Spinal cord (tissue), 10 donors: ENCODE data around the gene BLVRA. TPM values are rescaled to one million over a fixed set of nuclear protein-coding genes. Genes with fewer than 3 reads are reported as not detected.
A peak's percentile ranks its signal among the peaks of the same experiment; 100 is the strongest.
"Not testable (repeated sequence)": the region's sequence is repeated elsewhere in the genome, so short reads cannot be mapped to it uniquely, and the experiment has no call there.

Experiments used
- DNase-seq, 6 donors: peaks; one replicate each; pipeline versions ENCODE4 v3.0.0 to v3.0.0-alpha.2; 2013 to 2015; ENCODE audit warnings: low spot score in 6 of 6, low read depth in 4 of 6
- H3K27ac ChIP-seq: one replicate; pipeline ENCODE4 v1.5.1; 2013; ENCODE audit warnings: low read depth, low read length, control low read depth
- H3K27me3 ChIP-seq: one replicate; pipeline ENCODE4 v1.6.1; 2013; ENCODE audit warnings: low read length; ENCODE audit not compliant: control insufficient read depth, insufficient read depth
- H3K36me3 ChIP-seq: one replicate; pipeline ENCODE4 v1.6.1; 2013; ENCODE audit warnings: low read length; ENCODE audit not compliant: control insufficient read depth, insufficient read depth
- H3K4me1 ChIP-seq: one replicate; pipeline ENCODE4 v1.6.1; 2013; ENCODE audit warnings: low read length; ENCODE audit not compliant: control insufficient read depth, insufficient read depth
- H3K4me3 ChIP-seq: one replicate; pipeline ENCODE4 v1.5.1; 2013; ENCODE audit warnings: low read depth, low read length, control low read depth
- H3K9me3 ChIP-seq: one replicate; pipeline ENCODE4 v1.6.1; 2013; ENCODE audit warnings: low read length; ENCODE audit not compliant: control insufficient read depth, insufficient read depth
- WGBS: methylation state at CpG from one replicate; pipeline ENCODE4 v1.1.5; 2013; ENCODE audit warnings: missing lambda C conversion rate; ENCODE audit not compliant: insufficient coverage; 5-methylcytosine and 5-hydroxymethylcytosine counted together
- long read RNA-seq, 4 donors: transcript quantifications; one replicate each; lab custom pipeline, GENCODE V29; 2026
- polyA plus RNA-seq, 2 donors: library from polyadenylated mRNA; unstranded; fragments of 120-200 nt; gene quantifications; one replicate each; pipeline ENCODE4 v1.2.1, GENCODE V29; 2013; ENCODE audit not compliant: insufficient read length in 2 of 2
- total RNA-seq, 2 donors: library from RNA; depleted of rRNA in 1 of 2; stranded (reverse); fragments of 120-200 nt in 1 of 2; fragments of >200 nt in 1 of 2; gene quantifications; one replicate each; pipeline versions ENCODE4 v1.2.3 to v1.2.4, GENCODE V29; 2013 to 2014
- donor health status: healthy.

Gene BLVRA
- total RNA-seq, result 10 to 100 TPM; 22.6 to 37.7 TPM
- polyA plus RNA-seq, result 10 to 100 TPM; 48.0 to 48.9 TPM
- long read RNA-seq, donor 1, transcript BLVRA-201 (8 exons, 1,071 nt), result major isoform, 27 of 29 reads
- long read RNA-seq, donor 1, partial matches to known transcripts, result 0 of 29 reads
- long read RNA-seq, donor 1, other reads (novel, unspliced or antisense), result 0 of 29 reads
- long read RNA-seq, donor 2, transcript BLVRA-201 (8 exons, 1,071 nt), result major isoform, 15 of 16 reads
- long read RNA-seq, donor 2, partial matches to known transcripts, result 0 of 16 reads
- long read RNA-seq, donor 2, other reads (novel, unspliced or antisense), result 0 of 16 reads
- long read RNA-seq, donor 3, transcript BLVRA-201 (8 exons, 1,071 nt), result major isoform, 7 of 7 reads
- long read RNA-seq, donor 3, partial matches to known transcripts, result 0 of 7 reads
- long read RNA-seq, donor 3, other reads (novel, unspliced or antisense), result 0 of 7 reads
- long read RNA-seq, donor 4, transcript BLVRA-201 (8 exons, 1,071 nt), result major isoform, 28 of 34 reads
- long read RNA-seq, donor 4, partial matches to known transcripts, result 5 of 34 reads
- long read RNA-seq, donor 4, other reads (novel, unspliced or antisense), result 0 of 34 reads

GRCh38 chr7:43758029-43758821 is at the start of gene BLVRA:
BLVRA (plus strand) TSS chr7:43758680; CDS start chr7:43771159, 12,479 bp downstream.
- Histone ChIP-seq H3K36me3 (no peaks in the 10 kb centered on the region), H3K4me3 (peak within 1 kb of the TSS; percentile 49), H3K27me3 (no peaks in the 10 kb centered on the region), H3K9me3 (no peaks in the 10 kb centered on the region), H3K27ac (peak within 1 kb of the TSS; percentile 15), H3K4me1 (peaks cover 6% of the 10 kb centered on the region)
- DNase-seq, result peak in 5 of 6 donors; percentile 21 to 91 (median 47)
- WGBS, result 1% methylated on average over 58 of the region's 67 CpGs

GRCh38 chr7:43711503-43711902 is 47.0 kb upstream of the BLVRA start:
- H3K27ac ChIP-seq, result no peak overlapping the region
- no peaks in the 10 kb centered on the region for H3K9me3 ChIP-seq
- DNase-seq, result no peak
- H3K4me1 ChIP-seq, result no peaks in the 10 kb centered on the region
- no CpG with 5 or more reads among the region's 1 CpG for WGBS
- no peaks in the 10 kb centered on the region for H3K36me3 ChIP-seq
- no peaks in the 10 kb centered on the region for H3K27me3 ChIP-seq
- H3K4me3 ChIP-seq, result no peak overlapping the region

- not testable (repeated sequence) for H3K4me3 ChIP-seq, DNase-seq, H3K9me3 ChIP-seq, H3K27me3 ChIP-seq, H3K36me3 ChIP-seq, H3K27ac ChIP-seq, H3K4me1 ChIP-seq
- 96% methylated on average over 2 of the region's 2 CpGs for WGBS
Observed at GRCh38 chr7:43715966-43716365, 42.5 kb upstream of the BLVRA start.

GRCh38 chr7:43716598-43716997 is 41.9 kb upstream of the BLVRA start:
- Histone ChIP-seq H3K27ac (no peak overlapping the region), H3K27me3 (no peaks in the 10 kb centered on the region), H3K4me1 (no peaks in the 10 kb centered on the region), H3K4me3 (no peak overlapping the region), H3K36me3 (no peaks in the 10 kb centered on the region), H3K9me3 (no peaks in the 10 kb centered on the region)
- no peak for DNase-seq
- WGBS, result 100% methylated on average over 2 of the region's 2 CpGs

GRCh38 chr7:43721193-43721806 is 37.2 kb upstream of the BLVRA start:
- H3K27me3 ChIP-seq, result no peaks in the 10 kb centered on the region
- no peak overlapping the region for H3K4me3 ChIP-seq
- no peak overlapping the region for H3K27ac ChIP-seq
- peak; percentile 35 to 88 (median 54) for DNase-seq
- no CpG with 5 or more reads among the region's 2 CpGs for WGBS
- H3K9me3 ChIP-seq, result no peaks in the 10 kb centered on the region
- peaks cover 3% of the 10 kb centered on the region for H3K36me3 ChIP-seq
- H3K4me1 ChIP-seq, result no peaks in the 10 kb centered on the region

- peaks cover 3% of the 10 kb centered on the region for H3K4me1 ChIP-seq
- no peak for DNase-seq
- H3K36me3 ChIP-seq, result peaks cover 3% of the 10 kb centered on the region
- H3K27me3 ChIP-seq, result no peaks in the 10 kb centered on the region
- no peak overlapping the region for H3K27ac ChIP-seq
- no peaks in the 10 kb centered on the region for H3K9me3 ChIP-seq
- no peak overlapping the region for H3K4me3 ChIP-seq
Observed at GRCh38 chr7:43723007-43723341, 35.5 kb upstream of the BLVRA start.

- Histone ChIP-seq H3K27ac (no peak overlapping the region), H3K9me3 (no peaks in the 10 kb centered on the region), H3K27me3 (no peaks in the 10 kb centered on the region), H3K4me3 (no peak overlapping the region), H3K36me3 (peaks cover 3% of the 10 kb centered on the region), H3K4me1 (peaks cover 7% of the 10 kb centered on the region)
- 100% methylated on average over 3 of the region's 3 CpGs for WGBS
- no peak for DNase-seq
Observed at GRCh38 chr7:43725251-43725650, 33.2 kb upstream of the BLVRA start.

GRCh38 chr7:43726466-43726865 is 32.0 kb upstream of the BLVRA start:
- H3K27me3 ChIP-seq, result no peaks in the 10 kb centered on the region
- H3K27ac ChIP-seq, result no peak overlapping the region
- H3K36me3 ChIP-seq, result peaks cover 3% of the 10 kb centered on the region
- H3K4me3 ChIP-seq, result no peak overlapping the region
- 62% methylated on average over 3 of the region's 4 CpGs for WGBS
- DNase-seq, result no peak
- H3K9me3 ChIP-seq, result no peaks in the 10 kb centered on the region
- H3K4me1 ChIP-seq, result peaks cover 7% of the 10 kb centered on the region

GRCh38 chr7:43727003-43727402 is 31.5 kb upstream of the BLVRA start:
- peaks cover 3% of the 10 kb centered on the region for H3K36me3 ChIP-seq
- no peak overlapping the region for H3K27ac ChIP-seq
- no peak for DNase-seq
- H3K4me3 ChIP-seq, result no peak overlapping the region
- no peaks in the 10 kb centered on the region for H3K27me3 ChIP-seq
- WGBS, result no CpG with 5 or more reads among the region's 5 CpGs
- H3K9me3 ChIP-seq, result no peaks in the 10 kb centered on the region
- H3K4me1 ChIP-seq, result peaks cover 7% of the 10 kb centered on the region
